H1 (cell line): Measurements from ENCODE around the gene HARS2. TPM values are rescaled to one million over a fixed set of nuclear protein-coding genes. Genes with fewer than 3 reads are reported as not detected.

ENCODE experiments used
- CTCF ChIA-PET: fragments of 300-600 bp; sonication (Branson Sonifier 250); formaldehyde crosslinking; loops from one replicate; lab custom pipeline; 2021; ENCODE audit not compliant: partially characterized antibody; lab: Charles Lee
- POLR2A ChIA-PET: fragments of 300-600 bp; sonication (Branson Sonifier 250); formaldehyde crosslinking; loops from one replicate; lab custom pipeline; 2021; ENCODE audit warnings: inconsistent platforms; ENCODE audit not compliant: partially characterized antibody; lab: Charles Lee
- DNase-seq, 2 experiments: peaks; one replicate each; pipeline versions ENCODE4 v3.0.0 to v3.0.0-alpha.2; 2010 to 2022; ENCODE audit warnings: low spot score in 2 of 2, low read depth in 1 of 2, mixed read lengths in 1 of 2
- FAIRE-seq: peaks from 2 replicates; lab custom pipeline; 2011; peaks lifted over from hg19 to GRCh38; lab: Jason Lieb, UNC
- H2AFZ ChIP-seq: 2 replicates; pipeline ENCODE4 v1.8.1; 2012; ENCODE audit warnings: low read length, inconsistent platforms
- H2AK5ac ChIP-seq: 2 replicates; pipeline ENCODE4 v1.6.1; 2013; ENCODE audit warnings: low read depth, low read length
- H2BK120ac ChIP-seq: replicated peaks from 2 replicates; pipeline ENCODE3; 2013; ENCODE audit warnings: low read depth, low read length, inconsistent platforms
- H2BK12ac ChIP-seq: 2 replicates; pipeline ENCODE4 v1.6.1; 2013; ENCODE audit warnings: low read depth, low read length
- H2BK15ac ChIP-seq: 2 replicates; pipeline ENCODE4 v1.6.1; 2013; ENCODE audit warnings: low read length
- H2BK20ac ChIP-seq: 2 replicates; pipeline ENCODE4 v1.6.1; 2013; ENCODE audit warnings: low read length
- H2BK5ac ChIP-seq: 2 replicates; pipeline ENCODE4 v1.6.1; 2013; ENCODE audit warnings: low read depth, low read length
- H3K14ac ChIP-seq: 2 replicates; pipeline ENCODE4 v1.6.1; 2013; ENCODE audit warnings: inconsistent platforms; ENCODE audit not compliant: insufficient read length
- H3K18ac ChIP-seq: 2 replicates; pipeline ENCODE4 v1.6.1; 2013; ENCODE audit warnings: low read length; ENCODE audit errors: extremely low read depth
- H3K23ac ChIP-seq: 2 replicates; pipeline ENCODE4 v1.6.1; 2013; ENCODE audit warnings: inconsistent platforms; ENCODE audit not compliant: insufficient read length
- H3K23me2 ChIP-seq: 2 replicates; pipeline ENCODE4 v1.6.1; 2013; ENCODE audit warnings: low read depth, low read length
- H3K27ac ChIP-seq: 2 replicates; pipeline ENCODE4 v1.6.1; 2011; ENCODE audit warnings: low read depth, low read length, inconsistent platforms
- H3K27me3 ChIP-seq, 4 experiments: replicated peaks in 1 of 4; 1 replicate in 1 of 4; 2 replicates in 3 of 4; pipeline versions ENCODE4 v1.6.1 to v1.8.1; 2011 to 2013; ENCODE audit warnings: low read length in 3 of 4, mild to moderate bottlenecking in 3 of 4, inconsistent platforms in 2 of 4, mixed read lengths in 2 of 4, moderate library complexity in 1 of 4; ENCODE audit not compliant: control insufficient read depth in 3 of 4, insufficient read depth in 3 of 4; ENCODE audit errors: extremely low read depth in 1 of 4
- H3K36me3 ChIP-seq, 4 experiments: 2 replicates each; pipeline versions ENCODE4 v1.6.1 to v1.8.1; 2011 to 2013; ENCODE audit warnings: mild to moderate bottlenecking in 4 of 4, low read length in 3 of 4, moderate library complexity in 2 of 4, control low read depth in 1 of 4, inconsistent platforms in 1 of 4; ENCODE audit not compliant: insufficient read depth in 4 of 4, control insufficient read depth in 2 of 4
- H3K4ac ChIP-seq: replicated peaks from 2 replicates; pipeline ENCODE3; 2013; ENCODE audit warnings: low read length, low read depth, mixed read lengths, inconsistent platforms; ENCODE audit not compliant: insufficient read length
- H3K4me1 ChIP-seq, 4 experiments: replicated peaks in 1 of 4; 1 replicate in 1 of 4; 2 replicates in 3 of 4; pipeline versions ENCODE4 v1.6.1 to v1.8.1; 2011 to 2013; ENCODE audit warnings: low read length in 3 of 4, inconsistent platforms in 2 of 4, mixed read lengths in 1 of 4; ENCODE audit not compliant: insufficient read depth in 4 of 4, control insufficient read depth in 3 of 4
- H3K4me2 ChIP-seq, 2 experiments: 2 replicates each; pipeline versions ENCODE4 v1.6.1 to v1.8.1; 2011 to 2013; ENCODE audit warnings: low read depth in 2 of 2, low read length in 2 of 2, control low read depth in 1 of 2, inconsistent platforms in 1 of 2, mild to moderate bottlenecking in 1 of 2; ENCODE audit not compliant: insufficient read depth in 1 of 2
- H3K4me3 ChIP-seq, 4 experiments: fragments of 200-600, 300-600 bp in 1 of 4; sonication (generic), shearing (Covaris generic), sonication (Bioruptor Twin) in 1 of 4; 2 replicates each; pipeline versions ENCODE4 v1.5.1 to v1.8.1; 2011 to 2016; ENCODE audit warnings: low read length in 4 of 4, low read depth in 3 of 4, control low read depth in 2 of 4, inconsistent platforms in 2 of 4, mild to moderate bottlenecking in 2 of 4, mixed read lengths in 1 of 4, moderate library complexity in 1 of 4; ENCODE audit not compliant: insufficient read depth in 2 of 4; ENCODE audit errors: extremely low read depth in 1 of 4
- H3K56ac ChIP-seq: replicated peaks from 2 replicates; pipeline ENCODE3; 2013; ENCODE audit warnings: low read depth, mild to moderate bottlenecking, mixed read lengths, low read length, inconsistent platforms; ENCODE audit not compliant: insufficient read length
- H3K79me1 ChIP-seq: 2 replicates; pipeline ENCODE4 v1.6.1; 2013; ENCODE audit warnings: low read depth, low read length, control low read depth
- H3K79me2 ChIP-seq, 2 experiments: 2 replicates each; pipeline versions ENCODE4 v1.6.1 to v1.8.1; 2012 to 2013; ENCODE audit warnings: low read length in 2 of 2, mild to moderate bottlenecking in 2 of 2, inconsistent platforms in 1 of 2; ENCODE audit not compliant: insufficient read depth in 2 of 2, control insufficient read depth in 1 of 2
- H3K9ac ChIP-seq, 4 experiments: replicated peaks in 1 of 4; 1 replicate in 1 of 4; 2 replicates in 3 of 4; pipeline versions ENCODE4 v1.6.1 to v1.8.1; 2011 to 2013; ENCODE audit warnings: low read depth in 3 of 4, low read length in 3 of 4, control low read depth in 2 of 4, mild to moderate bottlenecking in 2 of 4, moderate library complexity in 2 of 4, inconsistent platforms in 1 of 4; ENCODE audit errors: extremely low read depth in 1 of 4
- H3K9me3 ChIP-seq, 2 experiments: 2 replicates each; pipeline versions ENCODE4 v1.6.1 to v1.8.1; 2012 to 2013; ENCODE audit warnings: mild to moderate bottlenecking in 2 of 2, moderate library complexity in 2 of 2, control low read depth in 1 of 2, inconsistent platforms in 1 of 2, low read depth in 1 of 2, low read length in 1 of 2, mixed read lengths in 1 of 2; ENCODE audit not compliant: insufficient read depth in 2 of 2
- H4K20me1 ChIP-seq, 2 experiments: replicated peaks in 1 of 2; 2 replicates each; pipeline versions ENCODE3 to v1.8.1; 2011 to 2013; ENCODE audit warnings: inconsistent platforms in 2 of 2, low read length in 2 of 2, mild to moderate bottlenecking in 1 of 2; ENCODE audit not compliant: insufficient read depth in 2 of 2, control insufficient read depth in 1 of 2
- H4K5ac ChIP-seq: 2 replicates; pipeline ENCODE4 v1.6.1; 2013; ENCODE audit warnings: low read length, low read depth, mixed read lengths, inconsistent platforms; ENCODE audit not compliant: insufficient read length
- H4K8ac ChIP-seq: 2 replicates; pipeline ENCODE4 v1.8.0; 2013; ENCODE audit warnings: mild to moderate bottlenecking, moderate library complexity, low read length, inconsistent platforms; ENCODE audit not compliant: insufficient read depth; ENCODE audit errors: extremely low read depth
- H4K91ac ChIP-seq: replicated peaks from 2 replicates; pipeline ENCODE3; 2013; ENCODE audit warnings: low read length, mixed read lengths, inconsistent platforms; ENCODE audit not compliant: insufficient read length
- ASH2L ChIP-seq: fragments of 200-600, 300-600 bp; sonication (generic); IDR thresholded peaks from one replicate; pipeline ENCODE4 v1.7.1; 2017; ENCODE audit warnings: low read length
- BACH1 ChIP-seq: IDR thresholded peaks from 2 replicates; pipeline ENCODE4 v1.6.1; 2012; ENCODE audit warnings: low read length, improper control_type of control experiment
- BRCA1 ChIP-seq: IDR thresholded peaks from 2 replicates; pipeline ENCODE4 v1.6.1; 2012; ENCODE audit warnings: low read depth, low read length, improper control_type of control experiment
- RXRA ChIP-seq: IDR thresholded peaks from 2 replicates; pipeline ENCODE4 v1.6.1; 2011; ENCODE audit warnings: low read depth, mild to moderate bottlenecking, low read length, moderate library complexity; ENCODE audit not compliant: insufficient read depth
- SAP30 ChIP-seq: fragments of 300-600 bp; sonication (generic); IDR thresholded peaks from 2 replicates; pipeline ENCODE4 v1.7.1; 2012; ENCODE audit warnings: low read length, moderate library complexity, mild to moderate bottlenecking, inconsistent platforms; ENCODE audit not compliant: insufficient read depth, insufficient replicate concordance
- SUZ12 ChIP-seq: fragments of 200-600 bp; sonication (generic); IDR thresholded peaks from 2 replicates; pipeline ENCODE4 v1.6.1; 2012; ENCODE audit warnings: mild to moderate bottlenecking, inconsistent platforms, low read length, moderate library complexity, mixed read lengths
- TAF1 ChIP-seq: IDR thresholded peaks from 2 replicates; pipeline ENCODE4 v1.6.1; 2011; ENCODE audit warnings: mild to moderate bottlenecking, low read depth, low read length
- TBP ChIP-seq: IDR thresholded peaks from 2 replicates; pipeline ENCODE4 v1.6.1; 2011; ENCODE audit warnings: low read depth, low read length, improper control_type of control experiment
- ZNF274 ChIP-seq: IDR thresholded peaks from 2 replicates; pipeline ENCODE4 v1.7.0; 2012; ENCODE audit warnings: low read length, borderline replicate concordance; ENCODE audit errors: extremely low read depth
- WGBS, 2 experiments: shearing (Covaris generic) in 1 of 2; methylation state at CpG; one replicate each; pipeline versions ENCODE4 v1.1.6 to v1.1.7; 2013 to 2015; ENCODE audit warnings: low lambda C conversion rate in 2 of 2, mixed read lengths in 2 of 2, inconsistent platforms in 1 of 2, low coverage in 1 of 2, missing lambda C conversion rate in 1 of 2; ENCODE audit not compliant: insufficient replicate concordance in 2 of 2, insufficient coverage in 1 of 2, insufficient read length in 1 of 2; ENCODE audit errors: extremely low coverage in 1 of 2, missing lambda C conversion rate in 1 of 2; 5-methylcytosine and 5-hydroxymethylcytosine counted together
- polyA plus RNA-seq, 7 experiments: library from polyadenylated mRNA; depleted of rRNA in 3 of 7; stranded (reverse) in 5 of 7; unstranded in 2 of 7; fragments of >200 nt in 5 of 7; fragments of 200-250 nt in 2 of 7; gene quantifications; 1 replicate in 5 of 7; 2 replicates in 1 of 7; 4 replicates in 1 of 7; pipeline versions ENCODE4 v1.2.1 to v1.2.3, GENCODE V29; 2011 to 2013; ENCODE audit warnings: missing spikeins in 2 of 7, mixed read lengths in 2 of 7
- total RNA-seq: library from RNA; stranded (reverse); fragmentation: NEBNext Ultra II Directional; extraction: Animal tissue kit (Norgen Biotek cat#: 25700); gene quantifications from 2 replicates; pipeline ENCODE4 v1.2.1, GENCODE V29; 2021
- TF ChIP-seq, protein P1 (sequence below): IDR thresholded peaks from 2 replicates; pipeline ENCODE4 v1.6.1; 2011; ENCODE audit warnings: low read length, improper control_type of control experiment

Gene HARS2
- total and polyA plus RNA-seq, 2 of the 8 experiments (the other 6 are each of a cell fraction or from before 2014, with no cell fraction given), result 16.1 to 23.1 TPM

DNA sequence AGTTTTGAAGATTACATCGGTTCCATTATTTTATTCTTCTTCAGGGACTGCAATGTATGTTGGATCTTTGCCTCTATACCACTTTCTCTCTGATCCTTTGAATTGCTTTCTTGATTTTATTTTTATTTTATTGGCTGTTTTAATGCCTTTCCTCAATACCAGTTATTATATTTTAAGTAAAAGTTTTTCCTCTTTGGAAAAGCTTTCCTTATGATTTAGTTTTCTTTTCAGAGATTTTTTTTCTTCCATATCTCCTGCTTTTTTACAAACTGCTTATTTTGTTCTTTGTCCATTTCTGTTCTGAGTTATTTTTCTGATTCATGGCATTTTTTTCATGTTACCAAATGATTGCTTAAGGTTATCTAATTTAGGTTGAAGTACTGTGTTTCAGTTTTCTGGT, 20.5 kb downstream of the HARS2 start:
- Histone ChIP-seq H4K8ac (no peak overlapping the region), H4K20me1 (no peaks in the 10 kb centered on the region), H3K56ac (no peak overlapping the region), H2BK20ac (no peak overlapping the region), H2AK5ac (no peak overlapping the region), H2AFZ (no peak overlapping the region), H4K5ac (no peak overlapping the region), H3K4me3 (peak overlapping the region in 1 of 4 experiments; percentile 68; a peak in 2 of 8 replicates), H3K79me1 (no peaks in the 10 kb centered on the region), H3K4me2 (no peak overlapping the region; a peak in 1 of 4 replicates), H4K91ac (no peak overlapping the region), H3K79me2 (no peaks in the 10 kb centered on the region), H2BK12ac (no peak overlapping the region), H2BK5ac (no peak overlapping the region), H3K14ac (no peak overlapping the region), H3K4ac (no peak overlapping the region), H3K18ac (no peak overlapping the region), H3K4me1 (no peaks in the 10 kb centered on the region), H3K36me3 (no peaks in the 10 kb centered on the region), H3K9ac (no peak overlapping the region), H3K27ac (no peak overlapping the region), H2BK15ac (no peak overlapping the region), H3K27me3 (no peaks in the 10 kb centered on the region), H2BK120ac (no peak overlapping the region), H3K23ac (no peak overlapping the region), H3K9me3 (no peaks in the 10 kb centered on the region), H3K23me2 (peaks cover 5% of the 10 kb centered on the region; the same call in 1 of the 2 replicates)
- WGBS, 2 experiments, result 88% methylated on average over 1 of the region's 1 CpG; no CpG with 5 or more reads in 1 of the 2 experiments
- ChIA-PET POLR2A (interaction anchor here (1.0 to 3.2 kb wide), 6 partner anchors 10 to 142 kb away, joined by 3 to 16 read pairs (median 9); partner anchors contain the start of genes IK, NDUFA2 and ZMAT2), CTCF (interaction anchor here (1.2 to 1.7 kb wide), 2 partner anchors 14 to 154 kb away, joined by 3 to 5 read pairs; no protein-coding TSS in a partner anchor)
- no peak for FAIRE-seq
- TF ChIP-seq TAF1 (no peak), ASH2L (no peak), BACH1 (no peak), ZNF274 (no peak), SAP30 (no peak), TBP (no peak), RXRA (no peak), BRCA1 (no peak), SUZ12 (no peak)
- TF ChIP-seq, protein P1, sequence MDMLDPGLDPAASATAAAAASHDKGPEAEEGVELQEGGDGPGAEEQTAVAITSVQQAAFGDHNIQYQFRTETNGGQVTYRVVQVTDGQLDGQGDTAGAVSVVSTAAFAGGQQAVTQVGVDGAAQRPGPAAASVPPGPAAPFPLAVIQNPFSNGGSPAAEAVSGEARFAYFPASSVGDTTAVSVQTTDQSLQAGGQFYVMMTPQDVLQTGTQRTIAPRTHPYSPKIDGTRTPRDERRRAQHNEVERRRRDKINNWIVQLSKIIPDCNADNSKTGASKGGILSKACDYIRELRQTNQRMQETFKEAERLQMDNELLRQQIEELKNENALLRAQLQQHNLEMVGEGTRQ, result no peak
- no peak for DNase-seq
